ENCODE measurements around the gene ZNF593OS. TPM values are rescaled to one million over a fixed set of nuclear protein-coding genes. Genes with fewer than 3 reads are reported as not detected.

The ZNF593OS gene
- total and polyA plus RNA-seq, 10 of the 15 experiments (the other 5 are each of a cell fraction or from before 2014, with no cell fraction given), result 0.16 to 1.7 (median 0.59) TPM; not detected in 6

GRCh38 chr1:26166719-26167281, 4.8 kb downstream of the ZNF593OS start:
- peaks cover 12% of the 10 kb centered on the region for H3K79me2 ChIP-seq (ENCODE audit: control insufficient read depth, insufficient read depth, low read length)
- no TSS peak for BruUV-seq (replicated peaks)
- peaks cover 12% of the 10 kb centered on the region for H3K4me1 ChIP-seq (ENCODE audit: control insufficient read depth, insufficient read depth, low read length)
- H3K27me3 ChIP-seq (replicated peaks in 1 of 2; ENCODE audit: control insufficient read depth in 2 of 2, insufficient read depth in 2 of 2, low read length in 1 of 2), result peaks cover 3 to 9% of the 10 kb centered on the region in 2 experiments; a peak in 3 of 4 replicates
- DNase-seq (ENCODE audit: low read depth, low spot score) (no peak), FAIRE-seq (no peak), ATAC-seq (no peak)
- no peaks in the 10 kb centered on the region; the same call in 2 of the 3 replicates for H3K9me3 ChIP-seq (replicated peaks; ENCODE audit: control insufficient read depth, insufficient read depth, low read length)
- H2AFZ ChIP-seq (ENCODE audit: control insufficient read depth, low read depth, low read length), result no peak overlapping the region
- H3K4me2 ChIP-seq (ENCODE audit: control insufficient read depth, insufficient read depth), result no peak overlapping the region
- H3K9ac ChIP-seq (ENCODE audit: control insufficient read depth, insufficient read depth, low read length), result no peak overlapping the region
- H3K4me3 ChIP-seq, result no peak overlapping the region
- in situ Hi-C loops (cut with MboI) (no loop called here), intact Hi-C loops (cut with micrococcal nuclease; ENCODE audit: unreplicated experiment) (loop anchor here (5.0 to 10.0 kb wide), 2 partner anchors 156 to 228 kb away; no protein-coding TSS in a partner anchor)
- WGBS (ENCODE audit: insufficient coverage, insufficient replicate concordance, low lambda C conversion rate, missing lambda C conversion rate), result 46% methylated on average over 4 of the region's 4 CpGs
- SMC1A ChIA-PET (ENCODE audit: uncharacterized antibody, unreplicated experiment), result no interaction called here
- H4K20me1 ChIP-seq (ENCODE audit: control insufficient read depth, insufficient read depth), result no peaks in the 10 kb centered on the region
- H3K27ac ChIP-seq (ENCODE audit: control insufficient read depth, insufficient read depth), result no peak overlapping the region
- CTCF ChIA-PET, result interaction anchor here (1.0 to 5.8 kb wide), 2 partner anchors 69 to 111 kb away, joined by 3 to 110 read pairs; partner anchors contain the start of gene CEP85
- RAD21 ChIA-PET (ENCODE audit: unreplicated experiment), result no interaction called here
- H3K36me3 ChIP-seq (ENCODE audit: control insufficient read depth in 2 of 2, insufficient read depth in 2 of 2, low read length in 1 of 2), result no peaks in the 10 kb centered on the region; a peak in 1 of 4 replicates
- POLR2A ChIA-PET, result interaction anchor here (0.6 kb wide), 1 partner anchor 28 kb away, joined by 3 read pairs; no protein-coding TSS in a partner anchor
- TF ChIP-seq SUZ12 (IDR thresholded peaks at IDR 0.05; ENCODE audit: unreplicated experiment), result no peak
- TF ChIP-seq IRF5 (IDR thresholded peaks at IDR 0.05; ENCODE audit: borderline replicate concordance), result peak; percentile 63; the same call in 1 of the 2 replicates
- TF ChIP-seq REST (IDR thresholded peaks at IDR 0.05; ENCODE audit: low read depth, low read length), result no peak
- no peak for TF ChIP-seq ZNF217 (IDR thresholded peaks at IDR 0.05)
- TF ChIP-seq RUNX3 (IDR thresholded peaks at IDR 0.05; ENCODE audit: low read length), result 0 out of 2 replicates have a peak, but pooled peaks have one; percentile 13
- no peak for TF ChIP-seq LARP7 (IDR thresholded peaks at IDR 0.05)
- TF ChIP-seq POLR2AphosphoS5 (IDR thresholded peaks at IDR 0.05; ENCODE audit: low read length), result no peak
- TF ChIP-seq ZBTB4 (CRISPR knock-in tag; IDR thresholded peaks at IDR 0.05), result no peak
- TF ChIP-seq ATF7 (IDR thresholded peaks at IDR 0.05; ENCODE audit: low read depth), result peak; percentile 46; the same call in 1 of the 2 replicates
- TF ChIP-seq IKZF2 (IDR thresholded peaks at IDR 0.05), result peak; percentile 18 to 33; a peak in 2 of 4 replicates
- TF ChIP-seq TCF12 (IDR thresholded peaks at IDR 0.05; ENCODE audit: low read depth, low read length), result 0 out of 2 replicates have a peak, but pooled peaks have one; percentile 39
- no peak for TF ChIP-seq MYC (IDR thresholded peaks at IDR 0.05; ENCODE audit: insufficient read depth, insufficient read length, insufficient replicate concordance, low read length, severe bottlenecking)
- TF ChIP-seq BCL3 (IDR thresholded peaks at IDR 0.05; ENCODE audit: borderline replicate concordance, insufficient read depth, low read depth, low read length, poor library complexity, severe bottlenecking), result no peak
- no peak for TF ChIP-seq RFX5 (IDR thresholded peaks at IDR 0.05; ENCODE audit: low read depth, low read length)

Data from GM12878 (cell line).